ENCODE measurements around the gene DHRS4L2.
"Not testable (repeated sequence)": the region's sequence is repeated elsewhere in the genome, so short reads cannot be mapped to it uniquely, and the experiment has no call there.

DNA sequence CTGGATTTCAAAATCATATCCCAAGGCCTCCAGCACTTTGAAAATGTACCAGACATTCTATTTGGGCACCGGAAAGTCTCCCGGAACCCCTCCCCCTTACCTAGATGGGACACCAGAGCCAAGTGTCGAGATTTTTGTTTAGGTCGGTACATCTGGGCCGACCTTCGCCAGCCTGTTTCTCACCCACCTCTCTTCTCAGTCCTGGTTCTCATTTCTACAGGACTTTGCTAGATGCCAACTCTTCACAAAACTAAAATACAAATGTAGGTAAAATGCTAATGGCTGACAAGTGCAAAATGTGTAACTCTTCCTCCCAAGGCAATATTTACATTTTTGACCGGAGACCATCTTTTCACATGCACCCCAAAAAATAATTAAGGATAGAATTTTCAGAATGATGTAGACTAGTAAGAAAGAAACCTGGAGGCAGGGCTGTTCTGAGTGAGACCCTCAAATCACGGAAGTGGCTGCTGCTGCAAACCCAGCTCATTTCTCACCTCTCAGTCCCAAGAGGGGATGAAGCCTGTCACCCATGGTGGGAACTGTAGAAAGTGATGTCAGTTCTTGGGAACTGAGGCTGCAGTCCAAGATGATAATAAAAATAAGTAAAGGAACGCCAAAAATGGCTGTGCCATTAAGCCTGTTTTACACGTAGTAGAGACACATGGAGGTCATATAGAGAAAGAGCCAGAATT, 48.4 kb downstream of the DHRS4L2 start:
- TF ChIP-seq, protein P1, sequence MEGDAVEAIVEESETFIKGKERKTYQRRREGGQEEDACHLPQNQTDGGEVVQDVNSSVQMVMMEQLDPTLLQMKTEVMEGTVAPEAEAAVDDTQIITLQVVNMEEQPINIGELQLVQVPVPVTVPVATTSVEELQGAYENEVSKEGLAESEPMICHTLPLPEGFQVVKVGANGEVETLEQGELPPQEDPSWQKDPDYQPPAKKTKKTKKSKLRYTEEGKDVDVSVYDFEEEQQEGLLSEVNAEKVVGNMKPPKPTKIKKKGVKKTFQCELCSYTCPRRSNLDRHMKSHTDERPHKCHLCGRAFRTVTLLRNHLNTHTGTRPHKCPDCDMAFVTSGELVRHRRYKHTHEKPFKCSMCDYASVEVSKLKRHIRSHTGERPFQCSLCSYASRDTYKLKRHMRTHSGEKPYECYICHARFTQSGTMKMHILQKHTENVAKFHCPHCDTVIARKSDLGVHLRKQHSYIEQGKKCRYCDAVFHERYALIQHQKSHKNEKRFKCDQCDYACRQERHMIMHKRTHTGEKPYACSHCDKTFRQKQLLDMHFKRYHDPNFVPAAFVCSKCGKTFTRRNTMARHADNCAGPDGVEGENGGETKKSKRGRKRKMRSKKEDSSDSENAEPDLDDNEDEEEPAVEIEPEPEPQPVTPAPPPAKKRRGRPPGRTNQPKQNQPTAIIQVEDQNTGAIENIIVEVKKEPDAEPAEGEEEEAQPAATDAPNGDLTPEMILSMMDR (optimal IDR thresholded peaks at IDR 0.05 in 1 of 3, IDR thresholded peaks at IDR 0.05 in 1 of 3, conservative IDR thresholded peaks at IDR 0.05 in 1 of 3; ENCODE audit: extremely low read depth in 1 of 3, insufficient read depth in 2 of 3, low read length in 3 of 3), result not testable (repeated sequence)
- TF ChIP-seq EZH2 (IDR thresholded peaks at IDR 0.05; ENCODE audit: low read length), result not testable (repeated sequence)

Data from keratinocyte (primary cell).